SHP77 treated with DMSO at 0.1 percent for 48 hours (cell line): ENCODE results near the gene NEU4.

ENCODE experiments used
- DNase-seq: peaks from one replicate; lab custom pipeline; 2025; lab: John Stamatoyannopoulos, UW

The NEU4 gene

DNA sequence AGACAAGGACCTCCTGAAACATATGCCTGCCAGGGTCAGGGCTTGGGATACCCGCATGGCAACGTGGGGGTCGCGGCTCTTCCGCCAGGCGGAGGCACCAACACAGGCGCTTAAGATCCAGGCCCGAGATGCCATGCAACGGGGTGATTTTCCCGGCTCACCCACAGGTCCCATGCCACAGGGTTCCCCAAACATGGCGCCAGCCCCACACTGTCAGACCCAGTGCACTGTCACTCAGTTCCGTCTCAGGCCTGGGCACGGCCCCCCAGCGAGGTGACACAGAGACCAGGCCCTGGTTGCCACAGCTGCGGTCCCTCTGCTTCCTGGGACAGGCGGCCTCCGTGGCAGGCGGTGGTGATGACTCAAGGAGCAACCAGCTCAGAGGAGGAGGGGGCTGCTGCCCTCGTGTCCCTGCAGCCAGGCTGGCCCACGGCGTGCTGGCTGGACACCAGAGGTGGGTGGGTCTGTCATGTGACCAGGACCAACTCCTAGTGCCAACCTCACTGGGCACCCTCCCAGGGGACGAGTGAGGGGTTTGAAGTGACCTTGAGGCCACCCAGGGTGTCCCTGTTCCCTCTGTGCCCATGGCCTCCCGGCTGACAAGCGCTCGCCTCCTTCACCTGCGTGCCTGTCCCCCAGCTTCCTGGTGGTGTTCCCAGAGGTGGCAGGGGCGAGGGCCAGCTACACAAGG lies 44.8 kb downstream of the NEU4 start:
- DNase-seq: no peak

DNA sequence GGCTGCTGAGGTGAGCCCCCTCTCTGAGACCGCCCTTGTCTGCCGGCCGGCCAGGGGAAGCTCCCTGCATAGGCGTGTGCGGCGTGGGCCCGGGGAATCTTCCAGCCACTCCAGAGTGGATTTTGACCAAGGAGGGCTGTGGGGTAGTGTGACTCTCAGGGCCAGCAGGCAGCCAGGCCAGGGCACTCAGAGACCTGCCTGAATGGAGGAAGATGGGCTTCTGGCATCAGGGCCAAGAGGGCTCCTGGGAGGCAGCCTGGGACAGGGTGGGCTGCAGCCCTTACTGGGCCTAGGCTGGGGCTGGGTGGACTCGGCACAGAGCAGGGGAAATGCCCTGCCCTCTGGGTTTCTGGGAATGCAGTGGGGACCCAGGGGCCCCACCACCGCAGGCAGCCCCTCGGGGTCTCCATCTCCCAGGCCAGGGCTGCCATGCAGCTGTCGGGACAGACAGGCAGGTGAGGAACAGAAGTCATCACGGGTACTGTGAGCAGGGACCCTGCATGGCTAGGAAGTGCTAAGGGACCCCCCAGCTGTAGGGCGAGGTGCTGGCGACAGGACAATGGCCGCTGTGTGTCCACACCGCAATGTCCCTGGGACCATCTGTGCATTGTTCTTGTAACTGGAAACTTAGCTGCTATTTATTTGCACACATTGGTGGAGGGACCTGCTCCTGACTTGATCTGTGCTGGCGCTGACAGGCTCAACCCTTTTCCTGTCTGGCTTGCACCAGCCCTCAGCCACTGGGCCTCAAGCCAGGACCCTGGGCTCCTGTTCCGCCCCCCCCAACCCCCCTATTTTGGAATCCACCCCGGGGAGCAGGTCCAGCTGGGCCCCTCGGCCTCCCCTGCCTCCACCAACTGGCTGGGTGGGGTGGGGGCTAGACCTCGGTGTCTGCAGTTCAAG lies 45.6 kb downstream of the NEU4 start:
- no peak for DNase-seq

DNA sequence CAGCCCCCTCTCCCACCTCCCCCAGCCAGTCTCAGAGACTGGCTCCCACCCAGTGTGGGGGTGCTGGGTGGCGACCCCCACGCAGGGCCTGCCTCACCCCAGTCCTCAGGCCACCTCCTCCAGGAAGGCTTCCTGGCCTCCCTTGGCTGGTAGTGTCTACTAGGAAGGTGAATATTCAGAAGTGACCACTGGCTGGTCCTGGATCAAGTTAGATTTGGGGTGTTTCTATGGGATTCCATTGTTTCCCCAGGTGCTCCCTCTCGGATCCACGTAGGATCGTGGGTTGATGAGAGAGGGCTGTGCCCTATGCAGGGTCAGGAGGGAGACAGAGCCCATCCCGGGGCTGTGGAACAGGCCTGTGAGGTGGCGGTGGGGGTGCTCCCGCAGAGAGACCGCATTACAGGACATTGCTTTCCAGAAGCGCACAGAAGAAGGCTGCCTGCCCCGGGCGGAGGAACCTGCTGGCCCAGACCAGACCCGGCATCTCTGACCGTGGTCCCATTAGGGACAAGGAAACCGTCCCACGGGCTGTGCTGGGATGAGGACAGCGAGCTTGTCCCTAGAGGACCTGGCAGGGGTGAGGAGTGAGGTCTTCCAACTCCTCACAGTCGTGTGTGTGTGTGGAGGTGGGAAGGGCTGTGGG lies 46.4 kb downstream of the NEU4 start:
- no peak for DNase-seq

DNA sequence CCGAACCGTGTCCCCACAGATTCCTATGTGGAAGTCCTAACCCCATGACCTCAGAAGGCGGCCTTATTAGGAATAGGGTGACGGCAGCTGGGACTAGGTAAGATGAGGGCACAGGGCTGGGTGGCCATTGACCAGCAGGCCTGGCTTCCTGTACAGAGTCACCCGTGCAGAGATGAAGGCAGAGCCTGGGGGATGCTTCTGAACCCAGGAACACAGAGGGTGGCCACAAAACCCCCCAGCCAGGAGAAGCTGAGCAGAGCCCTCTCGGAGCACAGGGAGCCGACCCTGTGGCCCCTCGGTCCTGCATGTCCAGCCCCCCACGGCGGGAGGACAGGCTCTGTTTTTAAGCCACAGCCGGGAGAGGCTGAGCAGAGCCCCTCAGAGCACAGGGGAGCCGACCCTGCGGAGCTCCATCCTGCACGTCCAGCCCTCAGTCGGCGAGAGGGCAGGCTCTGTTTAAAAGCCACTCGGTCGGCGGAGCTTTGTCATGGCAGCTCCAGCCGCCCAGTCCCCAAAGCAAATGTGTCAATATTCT lies 47.0 kb downstream of the NEU4 start:
- DNase-seq: no peak

DNA sequence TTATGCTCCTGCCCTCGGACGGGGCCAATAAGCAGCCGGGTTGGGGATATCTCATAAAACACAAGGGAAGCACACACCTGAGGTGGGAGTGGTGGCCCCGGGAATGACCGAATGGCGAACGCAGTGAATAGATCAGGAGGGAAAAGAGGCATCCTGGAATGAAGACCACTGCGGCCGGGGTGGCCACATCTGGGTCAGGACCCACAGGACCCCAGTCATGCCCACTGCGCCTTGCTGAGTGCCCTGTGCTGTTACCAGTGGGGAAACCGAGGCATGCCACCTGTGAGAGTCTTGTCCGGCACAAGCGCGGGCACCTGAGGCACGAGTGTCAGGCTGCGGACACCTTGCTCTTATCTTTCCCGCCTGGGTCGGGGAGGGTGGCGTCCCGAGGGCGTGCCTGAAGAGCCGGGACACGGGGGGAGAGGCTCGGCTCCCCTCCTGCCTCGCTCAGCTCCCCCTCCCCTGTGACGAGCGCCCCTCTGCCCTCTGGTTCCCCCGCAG lies 48.1 kb downstream of the NEU4 start:
- no peak for DNase-seq

DNA sequence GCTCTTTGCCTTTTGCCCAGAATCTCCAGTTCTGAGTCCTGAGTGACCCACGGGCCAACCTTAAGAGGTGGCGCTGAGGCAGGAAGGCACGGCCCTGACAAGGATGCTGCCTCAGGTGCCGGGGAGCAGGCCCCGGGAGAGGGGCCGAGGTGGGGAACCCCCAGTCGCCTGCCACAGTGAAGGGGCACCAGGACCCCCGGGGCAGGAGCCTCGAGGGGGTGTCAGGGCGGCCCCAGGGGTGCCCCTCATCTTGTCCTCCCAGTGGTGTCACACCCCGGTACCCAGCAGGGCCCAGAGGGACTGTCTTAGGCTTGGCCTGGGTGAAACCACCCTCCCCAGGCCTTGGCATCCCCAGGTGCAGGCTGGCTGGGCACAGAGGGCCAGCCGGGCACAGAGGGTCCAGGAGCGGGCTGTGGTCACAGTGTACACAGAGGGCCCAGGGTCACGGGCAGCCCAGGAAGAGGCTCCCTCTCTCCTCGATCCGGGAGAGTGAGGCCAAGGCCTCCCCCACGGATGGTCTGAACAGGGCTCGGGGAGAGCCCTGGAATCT lies 48.7 kb downstream of the NEU4 start:
- no peak for DNase-seq

DNA sequence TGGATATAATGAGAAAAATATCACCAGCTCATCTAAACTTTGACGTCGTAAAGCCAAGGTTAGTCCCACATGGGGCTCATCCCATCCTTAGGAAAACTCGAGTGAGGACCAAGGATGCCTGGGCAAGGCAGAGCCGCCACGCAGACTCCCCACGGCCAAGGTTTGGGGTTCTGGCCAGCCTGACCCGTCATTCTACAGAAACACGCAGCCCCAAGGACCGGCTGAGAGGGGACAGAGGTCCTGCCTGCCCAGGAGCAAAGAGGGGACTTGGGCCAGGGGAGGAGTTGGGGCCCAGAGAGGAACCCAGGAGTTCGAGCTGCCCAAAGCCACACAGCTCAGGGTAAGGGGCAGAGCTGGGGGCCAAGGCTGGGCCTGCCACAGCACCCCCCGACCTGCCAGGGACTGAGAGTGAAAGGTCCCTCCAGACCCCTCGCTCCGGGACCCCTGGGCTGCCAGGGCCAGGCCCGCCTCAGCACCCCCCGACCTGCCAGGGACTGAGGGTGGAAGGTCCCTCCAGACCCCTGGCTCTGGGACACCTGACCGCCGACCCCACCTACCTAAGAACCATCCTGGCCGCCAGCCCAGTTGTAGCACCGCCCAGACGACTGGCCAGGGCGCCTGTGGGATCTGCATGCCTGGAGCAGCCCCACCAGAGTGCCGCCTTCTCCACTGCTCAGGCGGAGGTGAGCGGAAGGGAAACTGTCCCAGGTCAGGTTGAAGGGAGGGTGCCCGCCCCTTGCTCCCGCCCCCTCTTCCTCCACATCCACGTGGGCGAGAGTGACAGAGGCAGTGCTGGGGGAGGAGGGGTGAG lies 49.4 kb downstream of the NEU4 start, which contains the start of gene PDCD1:
Gene PDCD1 (minus strand): TSS at position 689 of the 811 bp plus-strand sequence. CDS start 56 bp downstream, at position 633.
- no peak for DNase-seq

DNA sequence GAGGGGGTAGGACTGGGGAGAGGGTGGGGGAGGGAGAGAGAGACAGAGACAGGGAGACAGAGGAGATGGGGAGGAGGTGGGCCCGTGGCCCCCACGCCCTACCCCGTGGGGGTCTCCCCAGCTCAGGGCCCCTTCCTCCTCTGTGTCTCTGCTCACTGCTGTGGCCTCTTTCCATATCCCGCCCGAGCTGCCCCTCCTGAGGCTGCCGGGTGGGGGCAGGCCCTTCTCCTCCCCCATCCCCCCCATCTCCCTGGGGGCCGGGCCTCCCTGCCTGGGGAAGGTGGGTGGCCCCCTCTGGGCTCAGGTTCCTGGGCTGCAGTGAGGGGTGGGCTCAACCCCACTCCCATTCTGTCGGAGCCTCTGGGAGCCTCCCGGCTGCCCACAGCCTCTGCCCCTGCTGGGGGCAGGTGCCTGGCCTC lies 50.0 kb downstream of the NEU4 start:
- DNase-seq: no peak

DNA sequence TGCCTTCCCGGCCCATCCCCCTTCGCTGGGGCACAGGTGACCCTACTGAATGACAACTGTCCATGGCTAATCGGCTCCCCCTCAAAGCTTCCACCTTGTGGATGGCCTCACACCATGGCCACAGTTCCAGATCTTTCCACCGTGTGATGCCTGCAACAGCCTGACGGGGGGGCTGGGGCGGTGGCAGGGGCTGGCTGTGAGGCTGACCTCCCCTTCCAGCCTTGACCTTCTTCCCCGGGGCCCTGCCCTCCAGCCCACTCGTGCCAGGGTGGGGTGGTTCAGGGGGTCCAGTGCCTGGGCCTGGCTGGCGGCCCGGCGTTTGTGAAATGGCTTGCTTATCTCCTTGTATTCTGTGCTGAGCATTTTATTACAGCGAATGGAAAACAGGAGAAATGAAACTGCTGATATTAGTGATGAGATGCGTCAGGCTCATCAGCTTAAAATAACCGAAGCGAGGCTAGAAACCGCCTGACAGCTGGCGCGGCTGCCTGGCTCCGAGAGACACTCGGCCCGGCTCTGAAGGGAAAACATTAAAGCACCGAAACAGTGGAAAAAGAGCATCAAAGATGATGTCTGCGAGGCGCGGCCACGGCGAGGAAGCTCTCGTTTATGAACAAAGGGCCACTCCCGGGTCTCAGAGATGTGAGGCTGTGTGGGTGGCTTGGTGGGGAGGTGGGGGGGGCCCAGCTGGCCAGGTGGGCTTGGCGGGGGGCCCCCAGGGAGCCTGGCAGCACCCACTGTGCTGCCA lies 50.6 kb downstream of the NEU4 start:
- DNase-seq: no peak

DNA sequence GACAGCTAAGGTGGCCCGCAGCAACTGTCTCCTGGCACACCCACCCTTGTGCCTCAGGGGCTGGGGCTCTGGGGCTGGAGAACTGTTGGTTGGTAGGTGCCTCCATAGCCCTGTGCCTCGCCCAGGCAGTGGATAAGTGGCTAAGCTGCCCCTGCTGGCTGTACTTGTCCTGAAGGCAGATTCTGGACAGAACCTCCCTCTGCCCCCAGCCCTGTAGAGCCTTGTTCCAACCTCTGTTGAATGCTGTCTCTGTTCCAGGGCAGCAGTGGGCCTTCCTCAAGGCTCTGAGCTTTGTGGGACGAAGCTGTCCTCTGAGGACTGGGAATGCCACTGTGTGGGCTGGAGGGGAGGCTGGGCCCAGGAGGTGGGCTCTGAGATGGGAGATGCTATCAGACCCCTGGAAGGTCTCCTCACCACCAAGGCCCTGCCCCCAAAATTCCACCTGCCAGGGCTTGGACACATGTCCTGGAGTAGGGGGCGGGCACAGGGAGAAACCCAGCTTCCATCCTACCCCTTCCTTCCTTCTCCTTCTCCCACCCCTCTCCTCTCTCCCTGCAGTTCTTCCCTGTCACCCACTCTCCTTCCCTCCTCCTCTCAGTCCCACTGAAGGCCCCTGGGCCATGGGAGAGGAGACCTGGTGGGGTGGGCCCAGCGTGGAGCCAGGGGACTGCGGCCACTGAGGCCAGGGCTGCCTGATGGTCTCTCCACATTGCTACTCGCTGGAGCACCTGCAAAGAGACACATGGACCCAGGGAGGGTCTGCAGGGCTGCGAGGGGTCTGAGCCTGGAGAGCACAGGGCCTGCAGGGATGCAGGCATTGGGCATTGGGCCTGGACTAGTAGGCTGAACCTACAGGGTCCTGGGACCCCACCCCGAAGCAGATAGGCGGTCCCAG lies 51.4 kb downstream of the NEU4 start:
- no peak for DNase-seq

DNA sequence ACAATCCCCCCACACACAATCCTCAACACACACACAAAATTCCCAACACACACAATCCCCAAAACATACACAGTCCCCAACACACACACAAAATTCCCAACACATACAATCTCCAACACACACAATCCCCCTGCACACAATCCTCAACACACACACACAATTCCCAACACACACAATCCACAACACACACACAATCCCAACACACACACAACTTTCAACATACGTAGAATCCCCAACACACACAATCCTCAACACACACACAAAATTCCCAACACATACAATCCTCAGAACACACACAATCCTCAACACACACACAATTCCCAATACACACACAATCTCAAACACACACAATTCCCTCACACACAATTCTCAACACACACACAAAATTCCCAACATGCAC lies 52.3 kb downstream of the NEU4 start:
- no peak for DNase-seq

DNA sequence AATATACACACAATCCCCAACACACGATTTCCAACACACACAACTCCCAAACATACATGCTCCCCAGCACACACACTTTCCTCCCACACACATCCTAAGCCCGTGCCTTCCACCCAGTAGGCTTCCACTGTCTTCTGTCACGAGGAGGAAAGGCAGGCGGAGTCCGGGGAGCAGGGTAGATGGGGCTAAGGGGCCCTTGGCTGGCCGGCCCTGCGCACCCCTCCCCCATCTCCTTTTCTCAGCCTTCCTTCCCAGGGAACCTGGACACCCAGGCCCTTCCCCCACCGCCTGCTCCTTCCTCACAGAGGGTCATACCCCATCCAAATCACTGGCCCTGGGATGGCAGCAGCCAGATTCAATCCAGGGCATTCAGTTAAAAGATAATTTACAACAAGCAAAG lies 53.1 kb downstream of the NEU4 start:
- DNase-seq: no peak

DNA sequence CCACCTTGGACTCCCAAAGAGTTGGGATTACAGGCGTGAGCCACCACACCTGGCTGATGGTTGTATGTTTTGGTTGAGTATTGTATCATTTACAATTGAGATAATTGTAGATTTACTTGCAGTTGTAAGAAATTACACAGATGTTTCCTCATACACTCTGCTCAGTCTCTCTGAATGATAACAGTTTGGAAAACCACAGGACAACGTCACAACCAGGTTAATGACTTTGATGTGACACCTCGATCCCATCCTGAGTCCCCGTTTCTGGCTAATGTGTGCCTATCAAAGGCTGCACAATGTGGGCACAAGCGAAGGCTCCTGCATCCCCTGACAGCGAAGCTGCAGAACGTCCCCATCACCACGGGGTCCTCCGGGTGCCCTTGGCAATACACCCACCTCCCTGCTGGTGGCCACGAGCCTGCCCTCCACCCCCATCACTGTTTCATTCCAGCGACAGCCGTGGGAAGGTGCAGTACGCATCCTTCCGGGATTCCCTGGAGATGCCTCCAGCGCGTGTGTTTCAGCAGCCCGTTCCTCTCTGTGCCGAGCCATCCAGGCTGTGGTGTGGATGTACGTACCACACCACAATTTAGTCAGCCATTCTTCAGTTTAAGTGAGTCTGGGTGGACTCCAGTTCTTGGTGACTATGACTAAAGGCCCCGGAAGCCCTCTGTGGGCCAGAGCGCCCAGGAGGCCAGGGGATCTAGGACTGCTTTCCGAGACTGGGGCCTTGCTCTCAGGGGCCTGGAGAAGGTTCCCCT lies 54.0 kb downstream of the NEU4 start:
- no peak for DNase-seq

DNA sequence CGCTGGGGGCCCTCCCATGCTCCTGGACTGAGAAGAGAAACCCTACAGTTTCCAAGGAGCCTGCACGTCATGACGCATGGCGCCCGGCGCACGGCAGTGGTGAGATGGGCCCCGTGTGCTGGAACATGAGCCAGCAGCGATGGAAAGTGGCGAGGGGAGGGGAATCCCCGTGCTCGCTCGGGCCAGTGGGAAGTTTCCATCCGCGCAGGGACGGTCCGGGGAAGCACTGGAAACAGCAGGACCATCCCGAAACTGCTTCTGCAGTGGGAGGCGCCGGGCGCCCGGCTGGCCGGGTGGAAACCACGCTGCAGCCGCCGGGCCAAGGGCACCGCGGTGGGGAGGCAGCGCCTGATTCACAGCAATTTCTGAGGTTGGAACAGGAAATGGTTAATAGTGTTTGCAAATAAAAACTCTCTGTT lies 54.6 kb downstream of the NEU4 start:
- no peak for DNase-seq

DNA sequence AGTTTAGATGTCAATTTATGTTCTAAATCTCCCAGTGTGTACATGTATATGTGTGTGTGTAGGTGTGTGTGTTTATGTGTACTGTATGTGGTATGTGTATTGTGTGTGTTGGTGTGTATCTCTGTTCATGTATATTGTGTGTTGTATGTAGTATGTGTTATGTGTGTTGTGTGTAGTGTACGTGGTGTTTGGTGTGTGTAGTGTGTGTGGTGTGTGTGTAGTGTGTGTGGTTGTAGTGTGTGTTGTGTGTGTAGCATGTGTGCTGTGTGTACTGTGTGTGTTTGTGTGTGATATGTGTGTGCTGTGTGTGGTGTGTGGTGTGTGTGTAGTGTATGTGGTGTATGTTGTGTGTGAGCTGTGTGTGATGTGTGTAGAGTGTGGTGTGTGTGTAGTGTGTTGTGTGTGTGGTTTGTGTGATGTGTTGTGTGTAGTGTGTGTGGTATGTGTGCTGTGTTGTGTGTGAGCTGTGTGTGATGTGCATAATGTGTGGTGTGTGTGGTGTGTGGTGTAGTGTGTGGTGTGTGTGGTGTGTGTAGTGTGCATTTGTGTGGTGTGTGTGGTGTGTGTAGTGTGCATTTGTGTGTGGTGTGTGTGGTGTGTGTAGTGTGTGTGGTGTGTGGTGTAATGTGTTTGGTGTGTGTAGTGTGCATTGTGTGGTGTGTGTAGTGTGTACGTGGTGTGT lies 55.3 kb downstream of the NEU4 start:
- no peak for DNase-seq

DNA sequence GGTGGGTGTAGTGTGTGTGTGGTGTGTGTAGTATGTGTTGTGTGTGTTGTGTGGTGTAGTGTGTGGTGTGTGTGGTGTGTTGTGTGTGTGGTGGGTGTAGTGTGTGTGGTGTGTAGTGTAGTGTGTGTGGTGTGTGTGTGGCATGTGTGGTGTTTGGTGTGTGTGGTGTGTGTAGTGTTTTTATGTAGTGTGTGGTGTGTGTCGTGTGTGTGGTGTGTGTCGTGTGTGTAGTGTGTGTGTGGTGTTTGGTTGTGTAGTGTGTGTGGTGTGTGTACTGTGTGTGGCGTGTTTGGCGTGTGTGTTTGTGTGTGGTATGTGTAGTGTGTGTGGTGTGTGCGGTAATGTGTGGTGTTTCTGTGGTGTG lies 55.8 kb downstream of the NEU4 start:
- DNase-seq: no peak

DNA sequence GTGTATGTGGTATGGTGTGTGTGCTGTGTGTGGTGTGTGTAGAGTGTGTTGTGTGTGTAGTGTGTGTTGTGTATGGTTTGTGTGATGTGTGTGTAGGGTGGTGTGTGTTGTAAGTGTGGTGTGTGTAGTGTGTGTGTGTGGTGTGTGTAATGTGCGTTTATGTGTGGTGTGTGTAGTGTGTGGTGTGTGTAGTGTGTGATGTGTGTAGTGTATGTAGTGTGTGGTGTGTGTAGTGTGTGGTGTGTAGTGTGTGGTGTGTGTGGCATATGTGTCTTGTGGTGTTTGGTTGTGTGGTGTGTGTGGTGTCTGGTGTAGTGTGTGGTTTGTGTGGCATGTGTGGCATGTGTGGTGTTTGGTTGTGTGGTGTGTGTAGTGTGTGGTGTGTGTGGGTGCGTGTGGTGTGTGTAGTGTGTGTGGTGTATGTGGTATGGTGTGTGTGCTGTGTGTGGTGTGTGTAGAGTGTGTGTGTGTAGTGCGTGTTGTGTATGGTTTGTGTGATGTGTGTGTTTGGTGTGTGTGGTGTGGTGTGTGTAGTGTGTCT lies 56.5 kb downstream of the NEU4 start:
- no peak for DNase-seq
